ENCODE results near the gene PRM1.

The PRM1 gene

DNA sequence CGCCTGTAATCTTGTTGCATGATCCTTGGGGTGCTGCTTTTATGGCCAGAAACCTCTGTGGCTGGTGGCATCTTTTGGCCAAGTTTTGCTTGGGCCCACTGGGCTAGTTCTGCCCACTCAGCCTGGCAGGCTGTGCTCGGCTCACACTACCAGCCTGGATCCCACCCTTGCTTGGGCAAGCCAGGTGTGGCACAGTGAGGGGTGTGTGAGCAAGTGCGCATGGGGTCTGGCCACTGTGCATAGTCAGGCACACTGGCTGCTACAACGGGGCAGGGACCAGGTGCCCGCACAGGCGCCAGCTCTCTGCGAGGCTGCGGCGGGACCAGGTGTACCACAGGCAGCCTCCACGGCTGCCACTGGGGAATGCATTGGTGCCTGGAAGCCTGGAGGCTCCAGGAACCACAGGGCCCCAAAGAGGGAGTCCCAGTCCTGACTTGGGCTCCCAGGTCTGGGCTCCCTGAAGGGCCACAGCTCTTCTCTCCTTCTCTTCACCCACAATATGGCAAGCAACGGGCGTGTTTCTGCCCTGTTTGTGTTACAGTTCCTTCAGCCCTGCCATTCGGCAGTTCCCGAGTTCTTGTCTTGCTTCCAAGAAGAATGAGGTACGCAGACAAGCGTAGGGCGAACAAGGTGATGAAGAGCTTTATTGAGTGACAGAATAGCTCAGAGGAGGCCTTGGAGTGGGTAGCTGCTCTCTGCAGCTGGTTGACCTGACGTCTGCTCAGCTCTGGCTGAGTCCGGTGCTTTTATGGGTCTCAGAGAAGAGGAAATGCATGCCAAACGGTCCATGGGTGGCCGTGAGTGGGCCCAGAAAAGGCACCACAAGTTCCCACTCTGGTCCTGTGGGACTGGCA, 26.7 kb upstream of the PRM1 start:
- H3K14ac ChIP-seq (ENCODE audit: low read length) = no peak overlapping the region
- peaks cover 20 to 26% of the 10 kb centered on the region in 2 experiments for H3K4me1 ChIP-seq (ENCODE audit: control insufficient read depth in 1 of 2, insufficient read depth in 2 of 2, low read length in 2 of 2)
- no peaks in the 10 kb centered on the region for H3K9me3 ChIP-seq (ENCODE audit: insufficient read depth, low read depth, low read length)
- H3K4ac ChIP-seq (ENCODE audit: low read depth, low read length) = no peak overlapping the region
- no peak for DNase-seq
- peak overlapping the region; percentile 25 for H2AK5ac ChIP-seq (ENCODE audit: low read length)
- H3K4me2 ChIP-seq (ENCODE audit: low read length) = no peak overlapping the region
- H2BK12ac ChIP-seq (ENCODE audit: low read length) = no peak overlapping the region
- no peak overlapping the region for H2AFZ ChIP-seq (ENCODE audit: insufficient read depth, low read length, poor library complexity)
- no CpG with 5 or more reads among the region's 21 CpGs for WGBS (ENCODE audit: extremely low coverage, insufficient coverage, insufficient read length)
- H4K12ac ChIP-seq (ENCODE audit: low read depth, low read length) = no peak overlapping the region
- H2BK5ac ChIP-seq (ENCODE audit: low read depth, low read length, poor library complexity) = no peak overlapping the region
- H3K18ac ChIP-seq (ENCODE audit: low read length) = no peak overlapping the region
- H3K4me3 ChIP-seq (ENCODE audit: low read depth, low read length) = no peak overlapping the region
- no peaks in the 10 kb centered on the region for H3K27me3 ChIP-seq (ENCODE audit: insufficient read depth, low read length)
- H4K91ac ChIP-seq (ENCODE audit: low read depth, low read length) = no peak overlapping the region
- H3K9ac ChIP-seq (ENCODE audit: low read length) = no peak overlapping the region
- H3K36me3 ChIP-seq (ENCODE audit: control insufficient read depth in 1 of 2, insufficient read depth in 2 of 2, low read length in 2 of 2) = no peaks in the 10 kb centered on the region
- H3K79me1 ChIP-seq (ENCODE audit: low read length) = peaks cover 10% of the 10 kb centered on the region
- no peak overlapping the region for H3K23ac ChIP-seq (ENCODE audit: low read length)
- peaks cover under 1% of the 10 kb centered on the region for H3K79me2 ChIP-seq (ENCODE audit: control insufficient read depth, insufficient read depth, low read length, poor library complexity)
- no peak overlapping the region for H3K27ac ChIP-seq (ENCODE audit: low read depth, low read length)
- peak overlapping the region; percentile 13 for H2BK120ac ChIP-seq (ENCODE audit: insufficient read depth, low read length, poor library complexity)
- no peak overlapping the region for H4K8ac ChIP-seq (ENCODE audit: low read depth, low read length)

DNA sequence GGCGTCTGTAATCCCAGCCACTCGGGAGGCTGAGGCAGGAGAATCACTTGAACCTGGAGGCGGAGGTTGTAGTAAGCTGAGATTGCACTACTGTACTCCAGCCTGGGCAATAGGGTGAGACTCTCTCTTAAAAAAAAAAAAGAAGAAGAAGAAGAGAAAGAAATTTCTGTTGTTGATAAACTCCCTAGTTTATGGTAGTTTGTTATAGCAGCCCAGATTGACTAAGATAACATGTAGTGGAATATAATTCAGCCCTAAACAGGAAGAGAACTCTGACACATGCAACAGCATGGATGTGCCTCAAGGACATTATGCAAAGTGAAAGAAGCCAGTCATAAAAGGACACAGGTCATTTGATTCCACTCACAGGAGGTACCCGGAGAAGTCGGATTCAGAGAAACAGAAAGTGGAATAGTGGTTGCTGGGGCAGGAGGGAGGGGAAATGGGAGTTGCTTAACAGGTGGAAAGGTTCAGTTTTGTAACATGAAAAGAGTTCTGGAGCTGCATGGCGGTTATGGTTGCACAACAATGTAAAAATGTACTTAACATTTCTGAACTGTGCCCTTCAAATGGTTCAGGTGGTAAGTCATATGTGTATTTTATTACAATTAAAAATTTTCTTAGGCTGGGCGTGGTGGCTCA, 26.0 kb upstream of the PRM1 start:
- no peaks in the 10 kb centered on the region for H3K36me3 ChIP-seq (ENCODE audit: control insufficient read depth in 1 of 2, insufficient read depth in 2 of 2, low read length in 2 of 2)
- DNase-seq = peak; percentile 91 to 96
- H2BK12ac ChIP-seq (ENCODE audit: low read length) = no peak overlapping the region
- H3K79me2 ChIP-seq (ENCODE audit: control insufficient read depth, insufficient read depth, low read length, poor library complexity) = no peaks in the 10 kb centered on the region
- H3K9ac ChIP-seq (ENCODE audit: low read length) = no peak overlapping the region
- H3K14ac ChIP-seq (ENCODE audit: low read length) = no peak overlapping the region
- no peak overlapping the region for H2AK5ac ChIP-seq (ENCODE audit: low read length)
- no peak overlapping the region for H4K12ac ChIP-seq (ENCODE audit: low read depth, low read length)
- no peak overlapping the region for H3K4ac ChIP-seq (ENCODE audit: low read depth, low read length)
- H3K79me1 ChIP-seq (ENCODE audit: low read length) = peaks cover 6% of the 10 kb centered on the region
- H3K4me2 ChIP-seq (ENCODE audit: low read length) = no peak overlapping the region
- H4K8ac ChIP-seq (ENCODE audit: low read depth, low read length) = no peak overlapping the region
- H3K23ac ChIP-seq (ENCODE audit: low read length) = no peak overlapping the region
- no peaks in the 10 kb centered on the region for H3K27me3 ChIP-seq (ENCODE audit: insufficient read depth, low read length)
- H3K4me3 ChIP-seq (ENCODE audit: low read depth, low read length) = no peak overlapping the region
- H3K18ac ChIP-seq (ENCODE audit: low read length) = no peak overlapping the region
- no peak overlapping the region for H2BK120ac ChIP-seq (ENCODE audit: insufficient read depth, low read length, poor library complexity)
- H3K9me3 ChIP-seq (ENCODE audit: insufficient read depth, low read depth, low read length) = no peaks in the 10 kb centered on the region
- no peak overlapping the region for H2AFZ ChIP-seq (ENCODE audit: insufficient read depth, low read length, poor library complexity)
- H4K91ac ChIP-seq (ENCODE audit: low read depth, low read length) = no peak overlapping the region
- H3K27ac ChIP-seq (ENCODE audit: low read depth, low read length) = no peak overlapping the region
- no CpG with 5 or more reads among the region's 7 CpGs for WGBS (ENCODE audit: extremely low coverage, insufficient coverage, insufficient read length)
- H2BK5ac ChIP-seq (ENCODE audit: low read depth, low read length, poor library complexity) = no peak overlapping the region
- H3K4me1 ChIP-seq (ENCODE audit: control insufficient read depth in 1 of 2, insufficient read depth in 2 of 2, low read length in 2 of 2) = peaks cover 13 to 19% of the 10 kb centered on the region in 2 experiments

DNA sequence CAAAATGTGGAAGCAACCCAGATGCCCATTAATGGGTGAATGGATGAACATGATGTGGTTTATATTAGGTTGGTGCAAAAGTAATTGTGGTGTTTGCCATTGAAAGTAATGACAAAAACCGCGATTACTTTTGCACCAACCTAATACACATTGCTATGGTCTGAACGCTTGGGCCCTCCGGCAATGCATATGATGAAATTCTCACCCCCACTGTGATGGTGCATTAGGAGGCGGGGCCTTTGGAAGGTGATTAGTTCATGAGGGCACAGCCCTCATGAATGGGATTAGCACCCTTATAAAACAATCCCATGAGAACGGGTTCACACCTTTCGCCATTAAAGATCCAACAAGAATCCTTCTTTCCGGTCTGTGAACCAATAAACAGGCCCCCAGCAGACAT, 25.3 kb upstream of the PRM1 start:
- Histone ChIP-seq H3K23ac (ENCODE audit: low read length) (no peak overlapping the region), H3K27me3 (ENCODE audit: insufficient read depth, low read length) (no peaks in the 10 kb centered on the region), H2AK5ac (ENCODE audit: low read length) (no peak overlapping the region), H3K4me2 (ENCODE audit: low read length) (no peak overlapping the region), H3K4me3 (ENCODE audit: low read depth, low read length) (no peak overlapping the region), H3K79me1 (ENCODE audit: low read length) (peaks cover 4% of the 10 kb centered on the region), H3K36me3 (ENCODE audit: control insufficient read depth in 1 of 2, insufficient read depth in 2 of 2, low read length in 2 of 2) (no peaks in the 10 kb centered on the region), H3K4me1 (ENCODE audit: control insufficient read depth in 1 of 2, insufficient read depth in 2 of 2, low read length in 2 of 2) (peaks cover 9 to 14% of the 10 kb centered on the region in 2 experiments), H4K8ac (ENCODE audit: low read depth, low read length) (no peak overlapping the region), H3K14ac (ENCODE audit: low read length) (no peak overlapping the region), H3K9me3 (ENCODE audit: insufficient read depth, low read depth, low read length) (no peaks in the 10 kb centered on the region), H2BK12ac (ENCODE audit: low read length) (no peak overlapping the region), H2BK5ac (ENCODE audit: low read depth, low read length, poor library complexity) (no peak overlapping the region), H3K79me2 (ENCODE audit: control insufficient read depth, insufficient read depth, low read length, poor library complexity) (no peaks in the 10 kb centered on the region), H2AFZ (ENCODE audit: insufficient read depth, low read length, poor library complexity) (no peak overlapping the region), H4K91ac (ENCODE audit: low read depth, low read length) (no peak overlapping the region), H3K9ac (ENCODE audit: low read length) (no peak overlapping the region), H3K18ac (ENCODE audit: low read length) (no peak overlapping the region), H3K4ac (ENCODE audit: low read depth, low read length) (no peak overlapping the region), H2BK120ac (ENCODE audit: insufficient read depth, low read length, poor library complexity) (no peak overlapping the region), H4K12ac (ENCODE audit: low read depth, low read length) (no peak overlapping the region), H3K27ac (ENCODE audit: low read depth, low read length) (no peak overlapping the region)
- DNase-seq = peak; percentile 54 to 68
- no CpG with 5 or more reads among the region's 8 CpGs for whole genome bisulfite sequencing (ENCODE audit: extremely low coverage, insufficient coverage, insufficient read length)

DNA sequence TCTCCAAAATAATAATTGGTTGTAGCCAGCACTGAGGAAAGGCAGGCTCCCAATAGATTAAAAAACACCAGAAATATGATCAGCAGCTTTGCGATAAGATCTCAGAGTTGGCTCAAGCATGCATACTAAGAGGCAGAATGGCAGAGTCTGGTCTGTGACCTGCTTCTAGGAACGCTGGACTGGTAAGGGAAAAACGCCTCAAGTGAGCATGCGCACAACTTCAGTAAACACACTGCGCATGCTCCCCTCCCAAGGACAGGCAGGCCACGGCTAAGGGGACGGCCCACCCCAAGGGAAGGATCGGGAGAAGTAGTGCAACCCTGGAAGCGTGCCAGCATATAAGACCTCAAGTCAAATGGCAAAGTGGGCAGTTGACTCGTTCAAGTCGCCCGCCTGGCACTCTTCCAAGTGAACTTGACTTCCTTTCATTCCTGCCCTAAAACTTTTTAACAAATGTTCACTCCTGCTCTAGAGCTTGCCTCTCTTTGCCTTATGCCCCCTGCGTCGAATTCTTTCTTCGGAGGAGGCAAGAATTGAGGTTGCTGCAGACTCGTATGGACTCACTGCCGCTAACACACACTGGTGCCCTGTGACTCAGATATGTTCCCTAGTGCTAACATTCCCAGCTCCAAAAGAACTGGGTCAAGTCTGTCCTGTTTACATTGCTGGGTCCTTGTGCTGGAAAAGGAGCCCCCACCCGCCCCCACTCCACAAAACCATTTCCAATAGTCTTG, 22.4 kb upstream of the PRM1 start:
- H2AK5ac ChIP-seq (ENCODE audit: low read length) = no peak overlapping the region
- H3K27me3 ChIP-seq (ENCODE audit: insufficient read depth, low read length) = no peaks in the 10 kb centered on the region
- H3K4me3 ChIP-seq (ENCODE audit: low read depth, low read length) = no peak overlapping the region
- H3K4ac ChIP-seq (ENCODE audit: low read depth, low read length) = no peak overlapping the region
- H2BK120ac ChIP-seq (ENCODE audit: insufficient read depth, low read length, poor library complexity) = peak overlapping the region; percentile 0
- H3K4me1 ChIP-seq (ENCODE audit: control insufficient read depth in 1 of 2, insufficient read depth in 2 of 2, low read length in 2 of 2) = peaks cover 8 to 9% of the 10 kb centered on the region in 2 experiments
- H3K14ac ChIP-seq (ENCODE audit: low read length) = no peak overlapping the region
- peak overlapping the region; percentile 21 for H4K8ac ChIP-seq (ENCODE audit: low read depth, low read length)
- H4K91ac ChIP-seq (ENCODE audit: low read depth, low read length) = peak overlapping the region; percentile 31
- H3K9ac ChIP-seq (ENCODE audit: low read length) = no peak overlapping the region
- no peak overlapping the region for H3K27ac ChIP-seq (ENCODE audit: low read depth, low read length)
- H2BK12ac ChIP-seq (ENCODE audit: low read length) = peak overlapping the region; percentile 1
- no peak overlapping the region for H3K4me2 ChIP-seq (ENCODE audit: low read length)
- no peak overlapping the region for H3K23ac ChIP-seq (ENCODE audit: low read length)
- H3K18ac ChIP-seq (ENCODE audit: low read length) = no peak overlapping the region
- DNase-seq = peak; percentile 85 to 96
- no peak overlapping the region for H4K12ac ChIP-seq (ENCODE audit: low read depth, low read length)
- H3K9me3 ChIP-seq (ENCODE audit: insufficient read depth, low read depth, low read length) = no peaks in the 10 kb centered on the region
- no CpG with 5 or more reads among the region's 18 CpGs for WGBS (ENCODE audit: extremely low coverage, insufficient coverage, insufficient read length)
- H2BK5ac ChIP-seq (ENCODE audit: low read depth, low read length, poor library complexity) = no peak overlapping the region
- H3K36me3 ChIP-seq (ENCODE audit: control insufficient read depth in 1 of 2, insufficient read depth in 2 of 2, low read length in 2 of 2) = no peaks in the 10 kb centered on the region
- no peak overlapping the region for H2AFZ ChIP-seq (ENCODE audit: insufficient read depth, low read length, poor library complexity)
- H3K79me2 ChIP-seq (ENCODE audit: control insufficient read depth, insufficient read depth, low read length, poor library complexity) = no peaks in the 10 kb centered on the region
- H3K79me1 ChIP-seq (ENCODE audit: low read length) = peaks cover 4% of the 10 kb centered on the region

Data from trophoblast cell (in vitro differentiated cells and primary cell).